LoVo (cell line): ENCODE data around the gene ZFP82.

Experiments
- DNase-seq: peaks from one replicate; pipeline ENCODE4 v3.0.0-alpha.2; 2016; ENCODE audit warnings: low spot score

Gene ZFP82

DNA sequence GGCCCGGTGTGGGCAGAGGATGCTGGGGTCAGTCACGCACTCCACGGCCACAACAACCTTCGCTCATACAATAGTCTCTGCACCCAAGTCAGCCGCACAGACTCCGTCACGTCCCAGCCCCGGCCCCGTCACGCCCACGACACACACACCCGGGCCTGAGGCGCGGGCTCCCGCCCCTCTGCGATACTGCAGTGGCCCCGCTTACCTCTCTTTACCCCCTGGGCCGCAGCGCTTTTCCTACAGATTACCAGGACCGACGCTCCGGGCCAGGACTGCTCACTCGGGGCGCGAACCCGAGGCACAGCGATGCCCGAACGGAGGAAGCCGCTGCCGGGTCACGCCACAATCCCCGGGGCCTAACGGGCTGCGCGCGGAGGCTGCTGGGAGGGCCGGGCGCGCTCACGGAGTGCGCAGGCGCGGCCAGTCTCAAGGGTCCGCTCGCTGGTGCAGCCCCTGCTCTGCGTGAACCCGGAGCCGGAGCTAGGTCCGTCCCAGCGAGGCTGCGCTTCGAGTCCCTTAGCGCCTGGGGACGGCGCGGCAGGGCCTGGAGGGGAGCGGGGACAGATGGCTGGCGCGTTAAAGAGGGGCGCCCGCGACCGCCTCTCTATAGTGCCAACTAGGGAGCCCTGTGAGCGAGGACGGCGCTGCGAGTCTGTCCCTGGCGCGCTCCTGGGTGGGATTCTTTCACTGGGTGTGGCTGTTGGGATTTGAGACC is at the start of gene ZFP82:
ZFP82 (minus strand) TSS at position 358 of the 715 bp plus-strand sequence. CDS start 8,855 bp downstream, outside the sequence.
- DNase-seq, result no peak

DNA sequence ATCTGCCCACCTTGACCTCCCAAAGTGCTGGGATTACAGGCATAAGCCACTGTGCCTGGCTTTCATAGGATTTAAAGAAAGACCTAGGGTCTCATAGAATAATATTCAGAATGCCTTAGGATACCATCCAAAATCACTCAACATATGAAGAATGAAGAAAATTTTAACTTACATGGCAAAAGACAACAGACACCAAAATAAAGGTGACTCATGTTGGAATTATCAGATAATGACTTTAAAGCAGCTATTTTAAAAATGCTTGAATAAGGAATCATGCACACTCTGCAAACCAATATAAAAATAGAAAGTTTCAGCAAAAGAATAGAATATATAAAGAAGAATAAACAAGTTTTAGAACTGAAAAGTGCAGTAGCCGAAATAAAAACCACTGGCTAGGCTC is 41.6 kb upstream of the ZFP82 start:
- DNase-seq, result no peak

GRCh38 chr19:36456831-36457230 is 38.4 kb upstream of the ZFP82 start:
- DNase-seq, result no peak

GRCh38 chr19:36449059-36449670 is 30.7 kb upstream of the ZFP82 start:
- no peak for DNase-seq

DNA sequence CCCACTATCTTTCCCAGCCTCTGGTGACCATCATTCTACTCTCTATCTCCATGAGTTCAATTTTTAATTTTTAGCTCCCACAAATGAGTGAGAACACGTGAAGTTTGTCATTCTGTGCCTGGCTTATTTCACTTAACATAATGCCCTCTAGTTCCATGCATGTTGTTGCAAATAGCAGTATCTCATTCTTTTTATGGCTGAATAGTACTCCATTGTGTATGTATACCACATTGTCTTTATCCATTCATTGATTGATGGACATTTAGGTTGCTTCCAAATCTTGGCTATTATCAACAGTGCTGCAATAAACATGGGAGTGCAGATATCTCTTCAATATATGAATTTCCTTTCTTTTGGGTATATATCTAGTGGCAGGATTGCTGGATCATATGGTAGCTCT is 22.9 kb upstream of the ZFP82 start:
- DNase-seq, result no peak

DNA sequence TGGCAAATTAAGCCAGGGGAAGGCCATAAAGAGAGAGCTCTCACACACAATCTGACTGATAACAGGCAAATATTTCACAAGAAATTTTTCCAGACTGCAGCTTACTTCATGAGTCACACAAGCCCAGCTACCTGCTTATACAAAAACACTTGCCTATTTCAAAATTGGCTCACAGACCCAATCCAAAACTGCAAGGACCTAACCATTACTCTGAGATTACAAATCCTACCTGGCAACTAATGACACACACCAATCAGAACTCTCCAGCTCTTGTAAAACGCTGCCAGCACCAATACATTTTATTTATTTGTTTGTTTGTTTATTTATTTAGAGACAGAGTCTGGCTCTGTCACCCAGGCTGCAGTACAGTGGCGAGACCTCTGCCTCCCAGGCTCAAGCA is 18.1 kb upstream of the ZFP82 start:
- DNase-seq, result no peak

DNA sequence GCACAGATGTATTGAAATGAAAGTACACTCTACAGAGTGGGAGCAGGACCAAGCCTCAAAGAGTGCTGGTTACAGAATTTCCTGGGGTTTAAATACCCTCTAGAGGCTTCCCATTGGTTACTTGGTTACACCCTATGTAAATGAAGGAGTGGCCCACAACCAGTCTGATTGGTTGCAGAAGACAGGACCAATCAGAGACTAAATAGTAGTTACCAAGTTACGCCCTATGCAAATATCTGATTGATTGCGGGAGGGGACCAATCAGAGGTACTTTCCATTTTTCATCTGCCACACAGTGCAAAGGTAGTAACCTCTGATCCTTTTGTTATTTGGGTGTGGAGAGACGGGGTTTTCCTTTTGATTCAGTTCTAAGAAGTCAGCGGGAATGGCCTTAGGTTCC is 5.5 kb upstream of the ZFP82 start:
- no peak for DNase-seq

GRCh38 chr19:36421749-36422481 is 3.5 kb upstream of the ZFP82 start:
- DNase-seq, result no peak

- no peak for DNase-seq
These were observed 2.7 kb upstream of the ZFP82 start for GRCh38 chr19:36420961-36421748.

DNA sequence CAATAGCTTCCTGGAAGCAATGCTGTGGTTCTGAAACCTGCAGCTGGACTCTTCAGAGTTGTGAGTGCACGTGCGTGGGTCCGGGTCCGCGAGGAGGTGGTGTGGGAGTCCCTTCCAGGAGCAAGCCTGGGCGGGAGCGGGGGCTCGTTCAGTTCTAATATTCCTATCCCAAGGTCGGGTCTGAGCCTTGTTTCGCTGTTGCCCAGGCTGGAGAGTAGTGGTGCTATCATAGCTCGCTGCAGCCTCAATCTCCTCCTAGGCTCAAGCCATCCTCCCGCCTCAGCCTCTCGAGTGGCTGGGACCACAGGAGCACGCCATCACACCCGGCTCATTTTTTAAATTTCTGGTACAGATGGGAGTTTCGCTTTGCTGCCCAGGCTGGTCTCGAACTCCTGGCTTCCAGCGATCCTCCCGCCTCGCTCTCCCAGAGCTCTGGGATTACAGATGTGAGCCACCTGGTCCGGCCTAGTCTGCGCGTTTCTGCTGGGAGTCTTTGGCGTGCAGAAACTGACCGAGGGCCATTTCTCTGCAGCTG is 625 bp downstream of the ZFP82 start:
- DNase-seq, result no peak

DNA sequence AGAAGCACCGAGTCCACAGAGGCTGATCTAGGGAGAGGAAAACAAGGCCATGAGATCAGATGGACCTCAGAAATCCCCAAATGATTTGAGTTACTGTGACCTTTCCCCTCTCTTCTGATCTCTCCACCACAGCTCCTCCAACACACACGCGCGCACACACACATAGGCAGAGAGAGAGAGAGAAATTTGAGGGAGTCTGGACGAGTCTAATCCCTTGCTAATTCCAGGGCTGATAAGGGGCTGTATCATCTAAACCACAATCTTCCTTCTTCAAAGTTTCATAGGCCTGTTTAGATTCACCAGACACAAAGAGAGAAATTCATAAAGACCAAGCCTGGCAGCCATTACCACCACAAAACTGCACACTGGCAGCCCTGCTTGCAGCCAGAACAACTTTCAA is 8.6 kb downstream of the ZFP82 start:
- no peak for DNase-seq

GRCh38 chr19:36408101-36408500 is 10.3 kb downstream of the ZFP82 start:
- DNase-seq, result no peak

- no peak for DNase-seq
These were observed 13.9 kb downstream of the ZFP82 start for GRCh38 chr19:36404498-36404897.

DNA sequence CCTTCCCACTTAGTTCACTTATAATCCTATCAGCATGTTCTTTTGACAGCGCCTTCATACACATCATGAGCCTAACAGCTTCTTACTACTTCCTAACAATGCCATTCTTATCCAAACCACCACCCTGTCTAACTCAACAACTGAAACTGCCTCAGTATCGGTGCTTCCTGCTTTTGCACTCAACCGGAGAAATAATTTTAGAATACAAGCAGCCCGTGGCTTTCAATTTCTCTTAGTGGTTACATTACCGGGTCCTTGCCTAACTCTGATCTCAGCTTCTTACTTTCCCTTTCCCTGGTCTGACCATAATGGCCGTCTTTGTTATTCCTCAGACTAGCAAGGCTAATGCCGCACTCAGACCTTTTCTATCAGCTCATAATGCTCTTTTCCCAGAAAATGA is 17.0 kb downstream of the ZFP82 start:
- no peak for DNase-seq

- DNase-seq, result no peak
These were observed 19.9 kb downstream of the ZFP82 start for GRCh38 chr19:36398571-36398970.

GRCh38 chr19:36392916-36393673 is 25.3 kb downstream of the ZFP82 start:
- no peak for DNase-seq

DNA sequence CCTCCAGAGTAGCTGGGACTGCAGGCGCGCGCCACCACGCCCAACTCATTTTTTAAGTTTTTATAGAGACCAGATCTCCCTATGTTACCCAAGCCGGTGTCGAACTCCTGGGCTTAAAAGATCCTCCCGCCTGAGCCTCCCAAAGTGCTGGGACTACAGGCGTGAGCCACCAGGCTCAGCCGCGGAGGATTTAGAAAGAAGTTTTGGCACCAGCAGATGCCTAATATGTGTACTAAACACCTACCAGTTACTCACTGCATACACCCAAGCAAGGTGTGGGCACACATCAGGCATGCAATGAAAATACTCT is 39.0 kb downstream of the ZFP82 start:
- DNase-seq, result no peak

- DNase-seq, result no peak
These were observed 39.6 kb downstream of the ZFP82 start, which contains the start of gene ZFP14 for GRCh38 chr19:36378625-36379509. TSS of gene ZFP14 (minus strand) at chr19:36379201. CDS start at chr19:36367892, 11,309 bp downstream.

DNA sequence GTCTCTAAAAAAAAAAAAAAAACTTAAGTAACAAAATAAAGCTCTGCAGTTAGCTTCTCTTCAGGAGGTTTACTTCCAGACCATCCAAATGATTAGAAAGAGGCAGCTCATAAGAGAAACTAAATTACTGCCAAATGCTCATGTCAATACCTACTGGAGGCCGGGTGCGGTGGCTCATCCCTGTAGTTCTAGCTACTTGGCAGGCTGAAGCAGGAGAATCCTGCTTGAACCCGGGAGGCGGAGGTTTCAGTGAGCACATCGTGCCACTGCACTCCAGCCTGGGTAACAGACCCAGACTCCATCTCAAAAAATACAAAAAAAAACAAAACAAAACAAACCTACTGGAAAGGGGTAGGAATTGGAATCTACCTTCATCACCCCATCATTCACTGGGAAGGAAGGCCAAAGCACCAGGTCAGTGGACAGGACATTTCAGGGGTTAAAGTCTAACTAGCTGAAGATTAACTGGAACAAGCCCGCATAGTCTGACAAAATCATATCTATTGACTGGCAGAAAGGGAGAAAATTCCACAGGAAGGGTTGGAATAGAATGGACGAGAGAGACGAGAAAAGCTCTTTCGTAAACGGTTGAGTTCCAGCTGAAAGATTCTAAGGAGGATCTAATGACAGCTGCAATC is 40.8 kb downstream of the ZFP82 start:
- DNase-seq, result no peak

DNA sequence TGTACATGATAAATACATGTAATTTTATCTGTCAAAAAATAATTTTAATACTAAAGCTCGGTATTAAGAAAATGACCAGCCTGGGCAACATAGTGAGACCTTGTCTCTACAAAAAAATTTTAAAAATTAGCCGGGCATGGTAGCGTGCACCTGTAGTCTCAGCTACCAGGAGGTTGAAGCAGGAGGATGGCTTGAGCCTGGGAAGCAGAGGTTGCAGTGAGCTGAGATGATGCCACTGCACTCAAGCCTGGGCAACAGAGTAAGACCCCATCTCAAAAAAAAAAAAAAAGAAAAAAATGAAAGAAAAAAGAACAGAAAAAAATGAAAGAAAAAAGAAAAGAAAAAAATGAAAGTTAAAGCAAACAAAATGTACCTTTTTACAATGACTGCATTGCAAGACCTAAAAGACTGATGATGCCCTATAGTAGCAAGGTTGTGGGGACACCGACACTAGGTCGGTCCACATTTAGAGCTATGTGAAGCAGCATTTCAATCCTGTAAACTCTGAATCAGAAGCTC is 44.7 kb downstream of the ZFP82 start:
- no peak for DNase-seq
